ENCODE results near the gene TRMT10A. TPM values are rescaled to one million over a fixed set of nuclear protein-coding genes. Genes with fewer than 3 reads are reported as not detected.

TRMT10A gene
- total RNA-seq, 1 experiment from 2014 or later: 4.6 TPM

DNA sequence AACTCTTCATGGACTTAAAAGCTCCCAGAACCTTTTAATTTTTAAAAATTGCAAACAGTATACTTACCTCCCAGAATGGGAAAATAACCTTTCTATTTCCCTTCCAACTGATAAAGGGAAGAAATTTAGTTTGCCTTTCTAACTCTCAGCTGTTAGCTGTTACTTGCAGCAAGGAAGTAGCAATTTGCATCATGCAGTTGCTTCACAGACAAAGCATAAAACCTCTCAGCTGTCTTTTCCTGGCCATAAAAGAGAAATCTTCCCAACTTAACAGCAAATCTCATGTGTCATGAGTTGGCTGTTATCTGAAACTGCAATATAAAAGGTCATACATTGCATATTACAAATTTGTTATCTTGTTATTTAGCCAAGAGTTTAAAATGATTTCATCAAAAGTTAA lies 34.6 kb downstream of the TRMT10A start:
- Mint-ChIP-seq H3K4me1 (no peaks in the 10 kb centered on the region), H3K9me3 (peaks cover 0 to 3% of the 10 kb centered on the region in 2 experiments; a peak in 3 of 5 replicates), H3K27me3 (ENCODE audit: low read depth) (no peaks in the 10 kb centered on the region), H3K4me3 (no peak overlapping the region), H3K36me3 (ENCODE audit: insufficient read depth in 1 of 3, low read depth in 3 of 3) (no peaks in the 10 kb centered on the region), H3K27ac (no peak overlapping the region)
- Histone ChIP-seq H3K23ac (ENCODE audit: insufficient read length, low read depth, low read length) (no peak overlapping the region), H4K5ac (ENCODE audit: insufficient read length, low read depth, low read length) (no peak overlapping the region), H4K20me1 (ENCODE audit: control insufficient read depth, insufficient read depth, insufficient read length) (no peaks in the 10 kb centered on the region), H3K14ac (ENCODE audit: insufficient read depth, low read length) (no peak overlapping the region), H3T11ph (ENCODE audit: low read length) (no peak overlapping the region), H4K91ac (ENCODE audit: insufficient read length, low read depth, low read length) (no peak overlapping the region), H3K9ac (ENCODE audit: extremely low read depth, insufficient read length, low read length) (no peak overlapping the region), H3K23me2 (ENCODE audit: insufficient read length, low read depth, low read length, poor library complexity, severe bottlenecking) (no peaks in the 10 kb centered on the region), H4K8ac (replicated peaks; ENCODE audit: insufficient read length, low read depth, low read length) (no peak overlapping the region), H3K9me3 (ENCODE audit: control insufficient read depth, low read depth, low read length) (no peaks in the 10 kb centered on the region), H3K4me1 (ENCODE audit: insufficient read depth, low read length) (no peaks in the 10 kb centered on the region), H2BK20ac (ENCODE audit: low read depth, low read length, poor library complexity, severe bottlenecking) (no peak overlapping the region), H3K79me2 (ENCODE audit: insufficient read depth, low read length) (no peaks in the 10 kb centered on the region), H3K4ac (ENCODE audit: low read depth, low read length) (no peak overlapping the region), H3K18ac (ENCODE audit: insufficient read length, low read depth, low read length) (no peak overlapping the region), H3K79me1 (ENCODE audit: insufficient read depth, low read depth, low read length, poor library complexity, severe bottlenecking) (no peaks in the 10 kb centered on the region), H2BK120ac (ENCODE audit: low read depth, low read length, poor library complexity, severe bottlenecking) (no peak overlapping the region), H3K56ac (ENCODE audit: insufficient read length, low read depth, low read length) (no peak overlapping the region), H2BK12ac (ENCODE audit: insufficient read length, low read depth, low read length) (no peak overlapping the region), H2AFZ (ENCODE audit: low read length) (no peak overlapping the region), H2BK15ac (ENCODE audit: low read depth, low read length) (no peak overlapping the region), H2AK5ac (ENCODE audit: insufficient read length, low read length) (no peak overlapping the region), H3K4me2 (ENCODE audit: insufficient read depth, insufficient read length, low read length) (no peak overlapping the region), H3K27ac (ENCODE audit: insufficient read length, low read depth, low read length) (no peak overlapping the region), H3K27me3 (ENCODE audit: insufficient read depth, low read length) (no peaks in the 10 kb centered on the region), H2BK5ac (ENCODE audit: insufficient read length, low read length) (no peak overlapping the region)
- no peak for DNase-seq
- TF ChIP-seq, protein P1, sequence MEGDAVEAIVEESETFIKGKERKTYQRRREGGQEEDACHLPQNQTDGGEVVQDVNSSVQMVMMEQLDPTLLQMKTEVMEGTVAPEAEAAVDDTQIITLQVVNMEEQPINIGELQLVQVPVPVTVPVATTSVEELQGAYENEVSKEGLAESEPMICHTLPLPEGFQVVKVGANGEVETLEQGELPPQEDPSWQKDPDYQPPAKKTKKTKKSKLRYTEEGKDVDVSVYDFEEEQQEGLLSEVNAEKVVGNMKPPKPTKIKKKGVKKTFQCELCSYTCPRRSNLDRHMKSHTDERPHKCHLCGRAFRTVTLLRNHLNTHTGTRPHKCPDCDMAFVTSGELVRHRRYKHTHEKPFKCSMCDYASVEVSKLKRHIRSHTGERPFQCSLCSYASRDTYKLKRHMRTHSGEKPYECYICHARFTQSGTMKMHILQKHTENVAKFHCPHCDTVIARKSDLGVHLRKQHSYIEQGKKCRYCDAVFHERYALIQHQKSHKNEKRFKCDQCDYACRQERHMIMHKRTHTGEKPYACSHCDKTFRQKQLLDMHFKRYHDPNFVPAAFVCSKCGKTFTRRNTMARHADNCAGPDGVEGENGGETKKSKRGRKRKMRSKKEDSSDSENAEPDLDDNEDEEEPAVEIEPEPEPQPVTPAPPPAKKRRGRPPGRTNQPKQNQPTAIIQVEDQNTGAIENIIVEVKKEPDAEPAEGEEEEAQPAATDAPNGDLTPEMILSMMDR (conservative IDR thresholded peaks at IDR 0.05): no peak

Data from H9 (cell line).